Esophagus muscularis mucosa (tissue), 4 donors: Measurements from ENCODE around the gene USP32. TPM values are rescaled to one million over a fixed set of nuclear protein-coding genes. Genes with fewer than 3 reads are reported as not detected.
A peak's percentile ranks its signal among the peaks of the same experiment; 100 is the strongest.
"Not testable (repeated sequence)": the region's sequence is repeated elsewhere in the genome, so short reads cannot be mapped to it uniquely, and the experiment has no call there.

Source experiments
- DNase-seq: peaks from one replicate; pipeline ENCODE4 v3.0.0-alpha.2; 2017; ENCODE audit errors: extremely low spot score
- H3K27ac ChIP-seq, 4 donors: fragments of 200-600 bp; sonication (generic); replicated peaks in 1 of 4; 1 replicate in 3 of 4; 2 replicates in 1 of 4; pipeline ENCODE4 v1.5.1; 2016 to 2019; ENCODE audit warnings: mild to moderate bottlenecking in 1 of 4
- H3K27me3 ChIP-seq, 4 donors: fragments of 200-600 bp; sonication (generic); one replicate each; pipeline versions ENCODE4 v1.5.1 to v1.6.0; 2016 to 2019
- H3K36me3 ChIP-seq, 4 donors: fragments of 200-600 bp; sonication (generic); one replicate each; pipeline ENCODE4 v1.5.1; 2016 to 2019
- H3K4me1 ChIP-seq, 4 donors: fragments of 200-600 bp; sonication (generic); one replicate each; pipeline ENCODE4 v1.5.1; 2016 to 2019
- H3K4me3 ChIP-seq, 4 donors: fragments of 200-600 bp; sonication (generic); 1 replicate in 2 of 4; 2 replicates in 2 of 4; pipeline ENCODE4 v1.5.1; 2016 to 2019; ENCODE audit warnings: mild to moderate bottlenecking in 4 of 4, moderate library complexity in 1 of 4
- H3K9me3 ChIP-seq, 4 donors: fragments of 200-600 bp; sonication (generic); 1 replicate in 3 of 4; 2 replicates in 1 of 4; pipeline ENCODE4 v1.5.1; 2016 to 2019
- CTCF ChIP-seq, 3 experiments: fragments of 200-600 bp in 2 of 3; fragments of 450-650 bp in 1 of 3; sonication (generic) in 2 of 3; IDR thresholded peaks; one replicate each; pipeline ENCODE4 v1.5.1; 2017 to 2019; ENCODE audit warnings: antibody characterized with exemption in 3 of 3, mild to moderate bottlenecking in 2 of 3, moderate library complexity in 1 of 3
- EP300 ChIP-seq: sonication (generic); formaldehyde crosslinking; IDR thresholded peaks from one replicate; pipeline ENCODE4 v1.6.1; 2017; ENCODE audit warnings: antibody characterized with exemption
- POLR2A ChIP-seq: fragments of 450-650 bp; IDR thresholded peaks from one replicate; pipeline ENCODE4 v1.6.1; 2017; ENCODE audit warnings: antibody characterized with exemption, moderate library complexity, mild to moderate bottlenecking, low read depth
- POLR2AphosphoS5 ChIP-seq, 2 donors: sonication (generic); formaldehyde crosslinking; IDR thresholded peaks; one replicate each; pipeline ENCODE4 v1.6.1; 2017; ENCODE audit warnings: antibody characterized with exemption in 2 of 2
- WGBS: methylation state at CpG from one replicate; pipeline ENCODE4 v1.1.5; 2018; 5-methylcytosine and 5-hydroxymethylcytosine counted together
- intact Hi-C: fragments of 100-400 bp; cut with DNase I; formaldehyde crosslinking; loops from one replicate; pipeline ENCODE4 v1.15.1; 2023
- total RNA-seq, 4 donors: library from RNA; depleted of rRNA; stranded (reverse); fragments of >200 nt; gene quantifications; one replicate each; pipeline versions ENCODE4 v1.1.0 to v1.2.1, GENCODE V29; 2016

The USP32 gene
- total RNA-seq, 4 donors from 2014 or later: 42.3 to 65.8 (median 47.9) TPM

GRCh38 chr17:60390186-60390585 is 1.7 kb downstream of the USP32 start:
- 21% methylated on average over 2 of the region's 2 CpGs for WGBS
- H3K27me3 ChIP-seq: no peaks in the 10 kb centered on the region
- TF ChIP-seq EP300: no peak
- TF ChIP-seq POLR2AphosphoS5 (IDR thresholded peaks at IDR 0.05): peak in 1 of 2 donors; percentile 60
- no peak for TF ChIP-seq CTCF (IDR thresholded peaks at IDR 0.05)
- no peak for DNase-seq
- H3K4me3 ChIP-seq: peak overlapping the region; percentile 89 to 96 (median 94)
- peak overlapping the region; percentile 94 to 99 (median 96) for H3K27ac ChIP-seq
- H3K4me1 ChIP-seq: peaks cover 37 to 70% (median 66%) of the 10 kb centered on the region in 4 donors
- intact Hi-C loops: no loop called here
- H3K9me3 ChIP-seq: no peaks in the 10 kb centered on the region
- H3K36me3 ChIP-seq: no peaks in the 10 kb centered on the region

- Histone ChIP-seq H3K9me3 (no peaks in the 10 kb centered on the region), H3K27me3 (no peaks in the 10 kb centered on the region), H3K27ac (peak overlapping the region in 1 of 4 donors; percentile 99), H3K36me3 (no peaks in the 10 kb centered on the region), H3K4me1 (peaks cover 37 to 82% (median 78%) of the 10 kb centered on the region in 4 donors), H3K4me3 (no peak overlapping the region)
- no peak for DNase-seq
- TF ChIP-seq POLR2AphosphoS5 (IDR thresholded peaks at IDR 0.05) (no peak), CTCF (IDR thresholded peaks at IDR 0.05) (no peak), EP300 (no peak), POLR2A (no peak)
- intact Hi-C loops: no loop called here
- WGBS: 48% methylated on average over 3 of the region's 3 CpGs
Observed at GRCh38 chr17:60388742-60389141, 3.2 kb downstream of the USP32 start.

- TF ChIP-seq EP300 (no peak), POLR2A (no peak), CTCF (IDR thresholded peaks at IDR 0.05) (no peak), POLR2AphosphoS5 (IDR thresholded peaks at IDR 0.05) (no peak)
- DNase-seq: no peak
- peaks cover 37 to 86% (median 80%) of the 10 kb centered on the region in 4 donors for H3K4me1 ChIP-seq
- intact Hi-C loops: no loop called here
- H3K36me3 ChIP-seq: no peaks in the 10 kb centered on the region
- no peaks in the 10 kb centered on the region for H3K9me3 ChIP-seq
- 88% methylated on average over 3 of the region's 3 CpGs for WGBS
- no peak overlapping the region for H3K27ac ChIP-seq
- no peak overlapping the region for H3K4me3 ChIP-seq
- no peaks in the 10 kb centered on the region for H3K27me3 ChIP-seq
Observed at GRCh38 chr17:60387666-60388065, 4.3 kb downstream of the USP32 start.

- intact Hi-C loops: no loop called here
- 46% methylated on average over 4 of the region's 4 CpGs for WGBS
- DNase-seq: no peak
- Histone ChIP-seq H3K4me3 (no peak overlapping the region), H3K9me3 (no peaks in the 10 kb centered on the region), H3K27me3 (no peaks in the 10 kb centered on the region), H3K27ac (peak overlapping the region in 1 of 4 donors; percentile 1), H3K36me3 (no peaks in the 10 kb centered on the region), H3K4me1 (peaks cover 37 to 86% (median 82%) of the 10 kb centered on the region in 4 donors)
- no peak for TF ChIP-seq POLR2AphosphoS5 (IDR thresholded peaks at IDR 0.05)
- no peak for TF ChIP-seq POLR2A
- no peak for TF ChIP-seq CTCF (IDR thresholded peaks at IDR 0.05)
- TF ChIP-seq EP300: no peak
Observed at GRCh38 chr17:60386147-60387058, 5.5 kb downstream of the USP32 start.

- 97% methylated on average over 7 of the region's 7 CpGs for WGBS
- H3K36me3 ChIP-seq, H3K27me3 ChIP-seq, intact Hi-C loops, DNase-seq, H3K27ac ChIP-seq, H3K9me3 ChIP-seq, H3K4me3 ChIP-seq: not testable (repeated sequence)
- peaks cover 28 to 72% (median 70%) of the 10 kb centered on the region in 4 donors for H3K4me1 ChIP-seq
Observed at GRCh38 chr17:60384921-60385320, 7.0 kb downstream of the USP32 start.
